ENCODE results near the gene SLC4A1. TPM values are rescaled to one million over a fixed set of nuclear protein-coding genes. Genes with fewer than 3 reads are reported as not detected.

SLC4A1 gene
- polyA plus RNA-seq, 1 of the 3 experiments (the other 2 are of a cell fraction): not detected

- CTCF ChIA-PET: interaction anchor here (1.5 kb wide), 1 partner anchor 73 kb away, joined by 3 read pairs; no protein-coding TSS in a partner anchor
- POLR2A ChIA-PET: no interaction called here
- no peak overlapping the region for H3K4me2 ChIP-seq
These were observed 19.8 kb downstream of the SLC4A1 start for GRCh38 chr17:44247876-44248736.

More at GRCh38 chr17:44247876-44248736, 19.8 kb downstream of the SLC4A1 start:
- Histone ChIP-seq H3K79me2 (ENCODE audit: insufficient read depth) (no peaks in the 10 kb centered on the region), H3K9me3 (no peaks in the 10 kb centered on the region), H3K4me3 (ENCODE audit: low read depth in 2 of 2, low read length in 1 of 2) (no peak overlapping the region), H3K9me2 (no peaks in the 10 kb centered on the region), H3K36me3 (replicated peaks in 1 of 2; ENCODE audit: control insufficient read depth in 1 of 2, insufficient read depth in 2 of 2, low read length in 1 of 2) (no peaks in the 10 kb centered on the region), H2AFZ (ENCODE audit: low read depth) (no peak overlapping the region), H3K9ac (no peak overlapping the region), H3F3A (replicated peaks; ENCODE audit: insufficient read depth) (no peaks in the 10 kb centered on the region), H3K27me3 (ENCODE audit: insufficient read depth) (no peaks in the 10 kb centered on the region; the same call in 1 of the 2 replicates), H3K4me1 (ENCODE audit: control insufficient read depth in 1 of 2, insufficient read depth in 2 of 2, low read depth in 1 of 2, low read length in 1 of 2) (peaks cover 0 to 15% of the 10 kb centered on the region in 2 experiments; a peak in 1 of 4 replicates), H4K20me1 (ENCODE audit: insufficient read depth) (no peaks in the 10 kb centered on the region), H3K27ac (ENCODE audit: low read depth in 2 of 2, low read length in 1 of 2) (no peak overlapping the region)
- TF ChIP-seq YY1 (IDR thresholded peaks at IDR 0.05; ENCODE audit: low read depth): no peak
- no peak for TF ChIP-seq POLR2AphosphoS5 (IDR thresholded peaks at IDR 0.05; ENCODE audit: low read depth, low read length)
- no peak for TF ChIP-seq FOSL2 (IDR thresholded peaks at IDR 0.05; ENCODE audit: borderline replicate concordance, low read depth)
- TF ChIP-seq TEAD4 (IDR thresholded peaks at IDR 0.05; ENCODE audit: borderline replicate concordance, insufficient read depth): no peak
- no peak for TF ChIP-seq RFX5 (IDR thresholded peaks at IDR 0.05; ENCODE audit: low read length)
- TF ChIP-seq CHD2 (IDR thresholded peaks at IDR 0.05; ENCODE audit: low read length, partially characterized antibody): no peak
- TF ChIP-seq EZH2phosphoT487 (IDR thresholded peaks at IDR 0.05; ENCODE audit: borderline replicate concordance, low read depth): no peak
- TF ChIP-seq IRF3 (IDR thresholded peaks at IDR 0.05; ENCODE audit: low read depth, low read length): no peak
- TF ChIP-seq TCF12 (IDR thresholded peaks at IDR 0.05): no peak
- no peak for TF ChIP-seq REST (IDR thresholded peaks at IDR 0.05; ENCODE audit: low read depth, low read length)
- TF ChIP-seq MEF2A (IDR thresholded peaks at IDR 0.05; ENCODE audit: borderline replicate concordance, low read depth): no peak
- no peak for TF ChIP-seq SIN3A (IDR thresholded peaks at IDR 0.05; ENCODE audit: borderline replicate concordance, low read depth, low read length)
- no peak for TF ChIP-seq SMC3 (IDR thresholded peaks at IDR 0.05; ENCODE audit: low read depth, low read length)
- 61% methylated on average over 10 of the region's 10 CpGs for WGBS (ENCODE audit: low lambda C conversion rate)
- no peak for DNase-seq
